H1 (cell line): Measurements from ENCODE around the gene RBSN. TPM values are rescaled to one million over a fixed set of nuclear protein-coding genes. Genes with fewer than 3 reads are reported as not detected.

ENCODE experiments used
- polyA plus RNA-seq, 7 experiments: library from polyadenylated mRNA; depleted of rRNA in 3 of 7; stranded (reverse) in 5 of 7; unstranded in 2 of 7; fragments of >200 nt in 5 of 7; fragments of 200-250 nt in 2 of 7; gene quantifications; 1 replicate in 5 of 7; 2 replicates in 1 of 7; 4 replicates in 1 of 7; pipeline versions ENCODE4 v1.2.1 to v1.2.3, GENCODE V29; 2011 to 2013; ENCODE audit warnings: missing spikeins in 2 of 7, mixed read lengths in 2 of 7
- total RNA-seq: library from RNA; stranded (reverse); fragmentation: NEBNext Ultra II Directional; extraction: Animal tissue kit (Norgen Biotek cat#: 25700); gene quantifications from 2 replicates; pipeline ENCODE4 v1.2.1, GENCODE V29; 2021

The RBSN gene
- total and polyA plus RNA-seq, 2 of the 8 experiments (the other 6 are each of a cell fraction or from before 2014, with no cell fraction given), result 5.9 to 20.0 TPM

Other genes starting within 250 kb of the RBSN start
- gene NR2C2, start 151.6 kb downstream of the RBSN start, total RNA-seq, result 43.1 and 44.4 TPM in 2 replicates
- gene NR2C2, start 151.6 kb downstream of the RBSN start, polyA plus RNA-seq (2011; rRNA removed), result 16.6 and 17.5 TPM in 2 replicates
- gene MRPS25, start 33.8 kb downstream of the RBSN start, total RNA-seq, result 56.5 TPM in 2 replicates
- gene MRPS25, start 33.8 kb downstream of the RBSN start, polyA plus RNA-seq (2011; rRNA removed), result 23.0 and 23.7 TPM in 2 replicates
- 13.0 and 13.2 TPM in 2 replicates for gene CAPN7, start 107.1 kb upstream of the RBSN start, total RNA-seq
- gene CAPN7, start 107.1 kb upstream of the RBSN start, polyA plus RNA-seq (2011; rRNA removed), result 5.3 and 6.1 TPM in 2 replicates
- 9.4 and 9.7 TPM in 2 replicates for gene SH3BP5, start 233.4 kb upstream of the RBSN start, total RNA-seq
- gene SH3BP5, start 233.4 kb upstream of the RBSN start, polyA plus RNA-seq (2011; rRNA removed), result 6.3 and 7.1 TPM in 2 replicates